Mesenteric fat pad (tissue), 1 donor: ENCODE measurements around the gene CD7. TPM values are rescaled to one million over a fixed set of nuclear protein-coding genes. Genes with fewer than 3 reads are reported as not detected.
"Not testable (repeated sequence)": the region's sequence is repeated elsewhere in the genome, so short reads cannot be mapped to it uniquely, and the experiment has no call there.

ENCODE experiments used
- DNase-seq: peaks from one replicate; pipeline ENCODE4 v3.0.0-alpha.2; 2020; ENCODE audit warnings: low spot score
- long read RNA-seq: library from polyadenylated mRNA; unstranded; transcript quantifications from one replicate; pipeline ENCODE4 v2.0.0, GENCODE V29; 2020
- total RNA-seq: library from RNA; stranded (reverse); fragmentation: NEBNext Ultra II Directional; extraction: Animal tissue kit (Norgen Biotek cat#: 25700); gene quantifications from one replicate; pipeline ENCODE4 v1.2.1, GENCODE V29; 2021
- donor health status: DM: yes; HTN: yes; CAD: no.

CD7 gene
- 3.2 TPM for total RNA-seq
- long read RNA-seq = 0 reads

DNA sequence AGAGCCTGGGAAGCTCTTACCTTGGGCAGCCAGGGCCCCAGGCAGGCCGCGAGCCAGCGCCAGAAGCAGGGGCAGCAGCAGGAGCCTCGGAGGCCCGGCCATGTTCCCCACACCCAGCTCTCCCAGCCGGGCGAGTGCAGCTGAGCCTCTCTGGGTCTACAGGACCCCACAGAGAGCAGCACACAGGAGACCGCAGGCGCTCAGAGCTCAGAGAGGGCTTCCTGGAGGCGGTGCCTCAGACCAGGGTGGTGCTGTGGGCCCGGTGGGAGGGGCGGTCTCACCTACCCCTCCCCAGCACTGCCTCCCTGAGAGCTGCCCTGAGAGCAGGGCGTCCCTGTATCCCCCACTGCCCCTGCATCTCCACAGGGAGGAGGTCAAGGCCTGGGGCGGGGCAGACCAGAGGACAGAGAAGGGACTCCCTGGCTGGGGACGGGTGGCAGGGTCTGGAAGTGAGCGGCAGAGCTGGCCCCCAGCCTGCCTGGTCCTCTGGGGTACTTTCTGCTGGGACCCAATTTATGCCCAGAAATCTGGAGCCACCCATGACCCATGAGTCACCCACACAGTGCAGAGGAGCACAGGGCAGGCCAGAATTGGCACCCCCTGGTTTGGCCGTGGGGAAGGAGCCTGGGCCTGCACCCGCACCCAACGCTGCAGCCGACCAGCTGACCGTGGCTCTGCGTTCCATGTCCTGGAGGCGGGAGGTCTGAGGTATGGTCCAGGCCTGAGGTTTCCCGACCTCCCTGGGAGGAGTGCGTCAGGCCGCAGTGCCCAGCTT, at the start of gene CD7:
CD7 (minus strand) TSS at position 215 of the 775 bp plus-strand sequence; CDS start at position 102, 113 bp downstream.
- DNase-seq = no peak

DNA sequence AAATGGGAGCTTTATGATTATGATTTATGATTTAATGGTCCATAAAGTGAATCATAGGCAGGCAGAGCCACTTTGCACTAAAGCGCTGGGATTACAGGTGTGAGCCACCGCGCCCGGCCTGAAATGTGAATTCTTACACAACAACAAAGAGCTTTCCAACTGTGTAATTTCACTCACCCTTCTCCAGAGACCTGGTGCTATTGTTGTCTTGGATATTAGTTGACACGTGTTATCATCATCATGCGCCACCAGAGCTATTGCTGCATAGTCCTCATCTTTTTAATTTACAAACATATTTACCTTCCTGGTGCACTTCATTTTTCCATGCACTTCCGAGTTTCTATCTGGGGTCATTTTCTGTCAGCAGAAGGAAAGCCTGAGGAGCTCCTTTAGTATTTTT, 49.3 kb upstream of the CD7 start:
- no peak for DNase-seq

DNA sequence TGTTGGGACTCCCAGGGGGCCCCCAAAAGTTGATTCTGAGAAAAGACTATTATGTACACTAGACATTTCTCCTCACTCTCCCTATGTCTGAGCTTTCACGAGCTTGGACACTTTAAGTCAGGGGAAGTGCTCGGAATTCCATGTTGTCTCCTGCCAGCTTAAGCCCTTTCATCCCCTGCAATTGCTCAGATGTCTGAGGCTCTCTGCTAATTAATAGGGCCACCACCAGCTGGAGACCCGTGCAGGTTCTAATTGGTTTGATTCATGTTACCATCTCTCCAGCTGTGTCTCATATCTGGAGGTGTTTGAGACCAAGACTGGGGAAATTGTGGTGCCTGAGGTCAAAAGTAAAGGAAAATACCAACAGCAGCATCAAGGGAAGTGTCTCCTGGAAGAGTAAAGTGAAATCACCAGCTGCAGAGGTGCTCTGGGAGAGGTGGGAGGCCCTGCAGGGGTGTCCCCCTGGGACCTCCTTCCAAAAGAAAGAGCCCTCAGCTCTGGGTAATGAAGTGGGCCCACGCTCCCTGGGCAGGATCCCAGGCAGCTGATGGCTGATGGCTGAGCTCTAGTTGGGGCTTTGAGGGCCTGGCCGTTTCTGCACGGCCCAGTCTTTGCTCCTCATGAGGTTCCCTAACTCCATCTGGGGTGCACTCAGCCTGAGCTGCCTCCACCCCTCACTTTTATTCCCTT, 48.3 kb upstream of the CD7 start:
- DNase-seq = no peak

DNA sequence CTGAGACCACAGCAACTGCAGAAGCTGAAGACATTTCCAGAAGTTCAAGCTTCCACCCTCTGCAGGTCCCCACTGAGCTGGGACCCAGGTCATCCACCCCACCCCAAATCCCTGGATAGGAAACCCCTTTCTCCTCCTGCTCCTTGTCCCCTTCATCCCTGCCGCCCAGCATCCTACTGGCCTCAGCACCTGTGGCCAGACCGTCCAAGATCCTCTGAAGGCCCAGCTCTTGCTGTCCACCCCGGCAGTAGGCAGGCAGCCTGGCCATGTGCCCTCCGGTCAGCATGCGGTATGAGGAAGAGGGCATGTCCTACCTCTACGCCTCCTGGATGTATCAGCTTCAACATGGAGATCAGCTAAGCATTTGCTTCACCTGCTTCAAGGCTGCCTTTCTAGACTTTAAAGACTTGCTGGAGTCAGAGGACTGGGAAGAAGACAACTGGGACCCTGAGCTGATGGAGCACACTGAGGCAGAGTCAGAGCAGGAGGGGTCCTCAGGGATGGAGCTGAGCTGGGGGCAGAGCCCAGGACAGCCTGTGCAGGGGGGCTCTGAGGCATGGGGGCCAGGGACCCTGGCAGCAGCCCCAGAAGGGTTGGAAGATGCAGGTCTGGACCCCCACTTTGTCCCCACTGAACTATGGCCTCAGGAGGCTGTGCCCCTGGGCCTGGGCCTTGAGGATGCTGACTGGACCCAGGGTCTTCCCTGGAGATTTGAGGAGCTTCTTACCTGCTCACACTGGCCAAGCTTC, 44.7 kb upstream of the CD7 start:
- no peak for DNase-seq

DNA sequence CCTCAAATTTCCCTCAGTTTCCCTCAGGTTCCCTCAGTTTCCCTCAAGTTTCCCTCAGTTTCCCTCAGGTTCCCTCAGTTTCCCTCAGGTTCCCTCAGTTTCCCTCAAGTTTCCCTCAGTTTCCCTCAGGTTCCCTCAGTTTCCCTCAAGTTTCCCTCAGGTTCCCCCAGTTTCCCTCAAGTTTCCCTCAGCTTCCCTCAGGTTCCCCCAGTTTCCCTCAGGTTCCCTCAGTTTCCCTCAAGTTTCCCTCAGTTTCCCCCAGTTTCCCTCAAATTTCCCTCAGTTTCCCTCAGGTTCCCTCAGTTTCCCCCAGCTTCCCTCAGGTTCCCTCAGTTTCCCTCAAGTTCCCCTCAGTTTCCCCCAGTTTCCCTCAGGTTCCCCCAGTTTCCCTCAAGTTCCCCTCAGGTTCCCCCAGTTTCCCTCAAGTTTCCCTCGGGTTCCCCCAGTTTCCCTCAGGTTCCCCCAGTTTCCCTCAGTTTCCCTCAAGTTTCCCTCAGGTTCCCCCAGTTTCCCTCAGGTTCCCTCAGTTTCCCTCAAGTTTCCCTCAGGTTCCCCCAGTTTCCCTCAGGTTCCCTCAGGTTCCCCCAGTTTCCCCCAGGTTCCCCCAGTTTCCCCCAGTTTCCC, 42.2 kb upstream of the CD7 start:
- DNase-seq = not testable (repeated sequence)

DNA sequence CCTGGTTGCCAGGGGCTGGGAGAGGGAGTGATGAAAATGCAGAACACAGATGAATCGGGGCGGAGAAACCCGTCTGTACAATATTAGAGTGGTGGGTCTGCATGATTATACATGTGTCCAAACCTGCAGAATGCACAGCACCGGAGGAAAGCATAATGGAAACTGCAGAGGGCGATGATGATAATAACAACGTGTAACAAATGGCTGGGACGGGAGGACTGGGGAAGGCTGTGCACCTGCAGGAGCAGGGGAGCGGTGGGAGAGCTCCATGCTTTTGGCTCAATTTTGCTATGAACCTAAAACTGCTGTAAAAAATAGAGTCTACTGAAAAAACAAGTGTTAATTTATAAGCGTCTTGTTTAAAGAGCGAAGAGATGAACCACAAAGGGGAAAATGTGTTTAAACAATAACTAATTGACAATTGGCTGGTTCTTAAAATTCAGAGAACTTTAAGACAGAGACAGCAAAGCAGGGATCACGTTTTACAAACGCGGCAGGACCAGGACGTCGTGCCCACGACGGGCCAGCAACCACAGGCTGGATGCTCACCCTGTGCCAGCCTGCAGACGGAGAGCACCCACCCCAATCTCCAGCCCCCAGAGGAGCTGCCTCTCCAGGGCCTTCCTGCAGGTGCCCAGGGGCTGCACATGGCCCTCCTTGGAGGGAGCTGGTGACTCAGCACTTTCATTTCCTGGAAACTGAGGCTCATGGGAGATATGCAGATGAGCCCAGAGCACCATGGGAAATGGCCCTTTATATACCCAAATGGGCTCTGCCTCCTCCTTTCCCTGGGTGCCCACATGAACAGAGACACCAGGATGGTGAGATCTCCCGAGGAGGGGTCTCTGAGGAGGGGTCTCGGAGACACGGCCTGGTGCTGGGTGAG, 41.3 kb upstream of the CD7 start, which contains the start of gene TEX19:
TEX19 (plus strand) TSS at position 783 of the 886 bp plus-strand sequence. CDS start 2,904 bp downstream, outside the sequence.
- DNase-seq = no peak

DNA sequence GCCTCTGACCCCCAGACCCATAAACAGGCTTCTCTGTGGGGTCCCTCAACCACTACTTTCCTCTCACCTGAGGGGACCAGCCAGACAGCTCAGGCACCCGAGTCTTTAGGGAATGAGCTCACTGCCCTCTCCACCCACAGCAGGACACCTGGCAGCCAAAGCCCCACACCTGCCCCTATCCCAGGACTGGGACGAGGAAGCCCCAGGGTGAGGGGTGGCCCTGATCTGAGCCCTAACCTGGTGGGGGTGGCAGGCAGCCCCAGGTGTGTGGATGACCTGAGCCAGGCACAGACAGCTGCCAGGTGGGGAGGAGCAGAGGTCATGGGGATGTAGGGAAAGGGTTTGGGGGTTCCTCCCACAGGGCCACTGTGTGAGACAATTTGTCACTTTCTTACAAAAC, 40.0 kb upstream of the CD7 start:
- DNase-seq = no peak

DNA sequence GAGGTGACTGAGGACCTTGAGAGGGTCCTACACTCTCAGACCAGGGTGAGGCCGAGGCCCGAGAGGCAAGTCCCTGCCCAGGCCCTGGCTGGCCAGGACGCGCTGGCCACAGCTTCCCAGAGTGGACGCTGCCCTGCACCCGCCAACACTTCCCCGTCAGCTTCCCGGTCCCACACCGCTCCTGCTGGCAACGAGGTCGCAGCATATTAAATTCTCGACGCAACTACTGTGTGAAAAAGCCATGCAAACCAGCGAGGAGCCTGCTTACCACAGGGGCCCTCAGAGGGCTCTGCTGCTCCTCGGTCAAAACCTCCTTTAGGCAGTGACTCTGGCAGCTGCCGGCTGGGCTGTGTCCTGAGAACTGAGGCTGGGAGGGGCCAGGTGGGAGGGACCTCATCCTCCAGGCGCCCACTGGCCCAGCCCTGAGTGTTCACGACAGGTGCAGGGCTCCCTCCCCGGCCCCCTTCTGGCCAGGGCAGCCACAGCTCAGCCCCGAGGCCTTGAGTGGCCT, 39.5 kb upstream of the CD7 start:
- DNase-seq = no peak

DNA sequence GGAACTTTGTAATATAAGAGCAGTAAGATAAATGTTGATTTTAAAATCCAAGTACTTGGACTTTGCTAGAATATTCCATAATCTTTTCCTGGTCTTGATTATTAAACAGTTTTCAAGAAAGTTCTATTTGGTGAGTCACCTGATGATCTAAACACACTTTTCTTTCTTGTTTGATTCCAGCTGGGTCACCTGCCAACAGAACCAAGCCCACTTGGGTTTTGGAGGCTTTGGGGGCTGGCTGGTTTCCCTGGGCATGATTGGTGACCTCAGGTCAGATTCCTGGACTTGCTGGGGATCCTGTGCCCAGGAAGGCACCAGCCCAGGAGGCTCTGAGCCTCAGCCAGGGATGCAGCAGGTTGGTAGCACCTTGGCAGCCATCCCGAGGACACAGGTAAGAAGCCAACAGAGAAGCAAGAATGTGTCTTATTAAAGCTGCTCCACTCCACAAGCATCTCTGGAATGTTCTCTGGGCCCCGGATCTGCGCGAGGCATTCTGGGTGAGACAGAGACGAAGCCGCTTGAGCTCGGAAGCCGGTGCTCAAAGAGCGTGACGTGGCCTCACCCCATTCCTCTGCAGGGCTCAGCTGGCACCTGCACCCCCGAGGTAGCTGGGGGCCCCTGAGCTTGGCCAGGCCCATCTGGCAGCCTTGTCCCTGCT, 38.5 kb upstream of the CD7 start:
- DNase-seq = no peak

DNA sequence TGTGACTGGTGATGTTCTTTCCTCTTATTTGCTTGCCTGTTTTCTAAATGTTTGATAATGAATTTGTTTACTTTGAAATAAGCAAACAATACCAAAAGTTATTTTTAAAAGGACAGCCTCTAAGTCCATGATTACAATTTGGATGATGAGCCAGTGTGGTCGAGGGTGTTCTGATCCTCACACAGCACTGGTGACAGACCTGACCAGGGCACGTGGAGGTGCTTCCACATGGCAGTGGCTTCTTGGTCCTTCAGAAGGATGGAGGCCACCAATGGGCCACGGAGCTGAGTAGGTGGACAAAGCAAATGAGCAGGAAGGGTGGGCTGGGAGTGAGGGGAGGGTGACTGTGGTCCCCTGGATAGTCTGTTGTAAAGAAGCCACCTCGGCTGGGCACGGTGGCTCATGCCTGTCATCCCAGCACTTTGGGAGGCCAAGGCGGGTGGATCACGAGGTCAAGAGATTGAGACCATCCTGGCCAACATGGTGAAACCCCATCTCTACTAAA, 37.4 kb upstream of the CD7 start:
- no peak for DNase-seq

DNA sequence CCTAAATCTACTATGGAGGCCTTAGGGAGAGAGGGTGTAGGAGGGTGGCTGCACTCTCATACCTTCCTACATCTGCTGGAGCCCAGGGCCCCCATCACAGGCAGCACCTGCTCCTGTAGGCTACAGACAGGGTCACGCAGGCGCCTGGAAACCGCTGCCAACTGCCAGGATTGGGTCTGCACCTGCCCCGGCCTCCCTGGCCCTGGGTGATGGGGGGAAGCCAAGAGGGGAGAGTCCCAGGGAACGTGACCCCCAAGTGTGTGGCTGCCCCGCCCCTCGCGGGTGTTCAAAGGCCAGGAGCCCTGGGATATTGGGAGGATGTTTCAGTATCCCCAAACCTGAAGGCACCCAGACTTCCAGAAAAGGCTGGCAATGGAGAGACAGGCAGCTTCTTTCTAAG, 36.1 kb upstream of the CD7 start:
- no peak for DNase-seq

DNA sequence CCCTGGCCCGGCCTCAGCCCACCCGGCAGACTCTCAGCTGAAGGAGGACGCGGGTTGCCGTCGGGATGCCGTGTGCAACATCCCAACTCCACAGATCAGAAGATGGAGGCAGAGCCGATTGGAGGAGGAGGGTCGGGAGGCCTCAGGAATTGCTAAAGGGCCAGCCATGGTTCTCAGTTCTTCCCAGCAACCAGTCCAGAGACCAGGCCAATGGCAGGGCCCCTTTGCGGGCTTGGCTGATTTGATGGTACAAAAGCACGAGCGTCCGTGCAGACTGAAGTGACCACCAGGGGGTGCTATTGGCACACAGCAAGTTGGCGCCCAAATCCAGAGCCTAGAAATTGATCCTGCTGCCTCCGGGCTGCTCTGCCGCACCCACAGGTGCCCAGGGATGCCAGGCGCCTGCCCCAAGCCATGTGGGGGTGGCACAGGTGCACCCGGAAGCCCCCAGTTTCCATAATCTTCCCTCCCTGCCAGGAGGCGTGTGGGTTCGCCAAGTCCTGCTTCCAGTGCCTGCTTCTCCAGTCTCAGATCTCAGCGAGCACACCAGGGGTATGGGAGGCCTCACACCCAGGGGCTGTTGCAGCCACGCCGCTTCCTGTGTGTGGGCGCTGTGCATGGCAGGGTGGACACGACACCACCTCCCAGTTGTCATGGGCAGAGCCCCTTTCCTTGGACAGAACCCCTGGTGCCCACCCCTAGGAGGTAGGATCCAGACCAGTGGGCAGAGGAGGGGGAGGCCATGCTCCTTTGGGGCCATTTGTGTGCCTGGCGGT, 34.5 kb upstream of the CD7 start:
- DNase-seq = no peak

DNA sequence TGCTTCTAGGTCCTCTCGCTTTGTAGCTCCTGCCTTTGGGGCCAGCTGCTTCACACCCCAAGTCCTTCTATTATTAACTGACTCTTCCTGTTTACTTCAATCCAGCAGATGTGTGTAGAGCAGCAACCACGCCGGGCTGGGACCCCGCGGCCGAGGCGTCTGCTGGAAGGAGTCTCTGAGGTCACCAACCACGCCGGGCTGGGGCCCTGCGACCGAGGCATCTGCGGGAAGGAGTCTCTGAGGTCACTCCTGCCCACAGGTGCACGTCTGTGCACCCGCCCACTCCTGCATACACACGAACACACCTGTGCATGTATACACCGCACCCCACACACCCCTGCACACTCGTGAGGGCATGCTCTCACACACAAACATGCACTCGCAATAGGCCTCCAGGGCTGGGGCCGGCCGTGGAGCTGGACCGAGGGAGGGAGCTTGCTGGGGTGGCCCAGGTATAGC, 33.9 kb upstream of the CD7 start:
- DNase-seq = no peak

DNA sequence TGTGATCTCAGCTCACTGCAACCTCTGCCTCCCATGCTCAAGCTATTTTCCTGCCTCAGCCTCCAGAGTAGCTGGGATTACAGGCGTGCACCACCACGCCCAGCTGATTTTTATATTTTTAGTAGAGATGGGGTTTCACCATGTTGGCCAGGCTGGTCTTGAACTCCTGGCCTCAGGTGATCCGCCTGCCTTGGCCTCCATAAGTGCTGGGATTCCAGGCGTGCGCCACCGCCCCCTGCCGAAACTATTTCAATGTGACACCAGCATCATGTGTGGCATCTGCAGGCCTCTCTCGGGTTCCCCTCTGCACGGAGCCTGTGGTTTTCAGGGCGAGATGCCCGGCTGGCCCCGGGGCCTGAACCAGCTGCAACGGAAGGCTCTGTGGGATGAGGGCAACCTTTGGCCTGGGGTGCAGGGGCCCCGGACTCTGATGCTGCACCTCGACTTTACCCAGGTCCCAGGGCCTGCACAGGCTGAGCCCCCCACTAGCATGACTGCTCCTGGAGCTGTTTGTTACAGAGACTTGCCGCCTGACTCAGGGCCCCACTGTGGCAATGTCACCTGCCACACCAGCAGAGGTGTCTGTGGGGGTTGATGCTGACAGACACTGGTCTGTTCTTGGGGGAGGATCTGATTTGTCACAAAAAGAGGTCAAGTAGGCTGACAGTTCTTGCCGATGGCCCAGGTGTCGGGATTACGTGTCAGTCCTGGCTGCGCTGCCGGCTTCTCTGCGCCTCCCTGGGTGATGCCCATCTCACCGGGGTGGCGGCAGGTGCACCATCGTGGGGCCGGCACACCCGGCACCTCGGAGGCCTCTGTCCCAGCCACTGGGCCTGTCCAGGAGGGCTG, 33.0 kb upstream of the CD7 start:
- DNase-seq = no peak

DNA sequence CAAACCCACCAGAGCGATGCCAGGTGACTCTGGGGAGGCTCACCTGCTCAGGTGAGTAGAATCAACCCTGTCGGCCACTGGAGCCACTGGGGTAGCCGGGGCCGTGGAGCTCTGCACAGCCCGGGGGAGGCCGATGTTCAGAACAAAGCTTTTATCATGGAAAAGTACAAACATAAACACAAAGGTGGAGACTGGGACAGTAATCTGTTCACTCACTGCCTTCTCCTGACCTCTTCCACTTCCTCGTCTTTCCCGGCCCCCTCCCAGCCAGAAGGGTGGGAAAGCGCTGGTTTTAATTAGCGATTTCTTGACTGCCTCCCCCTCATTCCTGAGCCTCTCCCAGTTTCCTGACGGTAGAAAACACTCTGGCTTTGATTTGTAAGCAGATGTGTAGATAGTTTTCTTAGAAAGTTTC, 31.9 kb upstream of the CD7 start:
- no peak for DNase-seq

DNA sequence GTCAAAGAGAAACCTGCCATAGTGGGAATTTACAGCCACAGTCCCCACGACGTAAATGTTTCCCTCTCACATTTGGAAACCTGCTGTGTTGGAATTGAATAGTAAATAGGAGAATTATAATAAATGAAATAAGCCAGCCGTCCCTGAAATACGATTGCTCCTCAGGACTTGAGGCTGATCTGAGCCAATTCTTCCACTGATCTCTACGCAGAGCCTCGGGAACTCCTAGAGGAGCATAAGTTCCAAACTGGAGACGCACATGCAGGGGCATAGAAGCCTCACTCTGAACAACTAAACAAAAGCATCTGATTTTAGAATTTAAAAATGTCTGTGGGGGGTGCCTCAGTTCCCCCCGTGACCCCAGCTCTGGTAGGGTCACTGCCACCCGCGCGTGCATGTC, 31.5 kb upstream of the CD7 start:
- no peak for DNase-seq

DNA sequence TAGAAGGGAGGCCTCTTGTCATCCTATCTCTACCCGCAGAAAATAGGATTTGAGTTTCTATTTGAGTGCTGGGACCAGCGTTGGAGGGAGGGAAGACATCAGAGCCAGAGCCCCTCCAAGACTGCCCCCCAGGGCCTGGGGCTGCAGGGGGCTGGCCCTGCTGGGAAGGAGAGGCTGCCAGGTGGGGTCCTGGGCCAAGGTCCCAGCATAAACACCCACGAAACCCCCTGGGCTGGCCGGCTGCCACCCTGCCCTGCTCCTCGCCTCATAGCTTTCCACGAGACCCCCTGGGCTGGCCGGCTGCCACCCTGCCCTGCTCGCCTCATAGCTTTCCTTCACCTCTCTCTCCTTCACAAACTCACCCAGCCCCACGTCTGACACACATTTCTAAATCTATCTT, 31.0 kb upstream of the CD7 start:
- DNase-seq = no peak

DNA sequence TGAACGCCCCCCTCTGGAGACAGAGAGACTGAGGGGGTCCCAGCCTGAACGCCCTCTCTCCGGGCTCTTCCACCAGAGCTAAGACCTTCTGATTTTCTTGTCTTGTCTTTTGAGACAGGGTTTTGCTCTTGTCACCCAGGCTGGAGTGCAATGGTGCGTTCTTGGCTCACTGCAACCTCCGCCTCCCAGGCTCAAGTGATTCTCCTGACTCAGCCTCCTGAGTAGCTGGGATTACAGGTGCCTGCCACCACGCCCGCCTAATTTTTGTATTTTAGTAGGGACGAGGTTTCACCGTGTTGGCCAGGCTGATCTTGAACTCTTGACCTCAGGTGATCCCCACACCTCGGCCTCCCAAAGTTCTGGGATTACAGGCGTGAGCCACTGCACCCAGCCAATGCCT, 30.6 kb upstream of the CD7 start:
- DNase-seq = not testable (repeated sequence)
